Tibial nerve (tissue), 4 donors: ENCODE data around the gene EML6. TPM values are rescaled to one million over a fixed set of nuclear protein-coding genes. Genes with fewer than 3 reads are reported as not detected.

Source experiments
- DNase-seq, 2 donors: peaks; one replicate each; pipeline ENCODE4 v3.0.0-alpha.2; 2019; ENCODE audit warnings: low spot score in 2 of 2
- H3K27ac ChIP-seq, 4 donors: fragments of 200-600 bp; sonication (generic) in 3 of 4; one replicate each; pipeline ENCODE4 v1.5.1; 2017 to 2019; ENCODE audit warnings: mild to moderate bottlenecking in 1 of 4
- H3K27me3 ChIP-seq, 2 donors: fragments of 200-600 bp; sonication (generic) in 1 of 2; one replicate each; pipeline versions ENCODE4 v1.5.1 to v1.6.0; 2017 to 2019
- H3K36me3 ChIP-seq, 3 donors: fragments of 200-600 bp; sonication (generic); one replicate each; pipeline ENCODE4 v1.5.1; 2018 to 2019
- H3K4me1 ChIP-seq, 4 donors: fragments of 200-600 bp; sonication (generic) in 3 of 4; one replicate each; pipeline ENCODE4 v1.5.1; 2017 to 2019
- H3K4me3 ChIP-seq, 4 donors: fragments of 200-600 bp; sonication (generic) in 3 of 4; one replicate each; pipeline ENCODE4 v1.5.1; 2017 to 2019; ENCODE audit warnings: mild to moderate bottlenecking in 1 of 4, moderate library complexity in 1 of 4
- H3K9me3 ChIP-seq, 4 donors: fragments of 200-600 bp; sonication (generic) in 3 of 4; one replicate each; pipeline ENCODE4 v1.5.1; 2017 to 2019
- CTCF ChIP-seq, 5 experiments: fragments of 200-600 bp in 3 of 5; fragments of 450-650 bp in 2 of 5; sonication (generic) in 3 of 5; IDR thresholded peaks; one replicate each; pipeline ENCODE4 v1.5.1; 2016 to 2019; ENCODE audit warnings: antibody characterized with exemption in 5 of 5, mild to moderate bottlenecking in 3 of 5, moderate library complexity in 2 of 5
- EP300 ChIP-seq, 2 donors: sonication (generic); formaldehyde crosslinking; IDR thresholded peaks; one replicate each; pipeline ENCODE4 v1.6.1; 2017; ENCODE audit warnings: antibody characterized with exemption in 2 of 2, mild to moderate bottlenecking in 1 of 2
- POLR2A ChIP-seq, 2 donors: fragments of 450-650 bp; IDR thresholded peaks; one replicate each; pipeline ENCODE4 v1.6.1; 2017; ENCODE audit warnings: antibody characterized with exemption in 2 of 2, mild to moderate bottlenecking in 2 of 2, moderate library complexity in 2 of 2
- WGBS, 2 donors: methylation state at CpG; one replicate each; pipeline ENCODE4 v1.1.5; 2018; 5-methylcytosine and 5-hydroxymethylcytosine counted together
- total RNA-seq, 4 donors: library from RNA; depleted of rRNA; stranded (reverse); fragments of >200 nt; gene quantifications; one replicate each; pipeline ENCODE4 v1.1.0, GENCODE V29; 2016

EML6 gene
- total RNA-seq, 4 donors from 2014 or later: 0.60 to 18.0 (median 0.93) TPM

GRCh38 chr2:54677476-54678265, 45.8 kb upstream of the EML6 start:
- H3K9me3 ChIP-seq: no peaks in the 10 kb centered on the region
- H3K4me3 ChIP-seq: no peak overlapping the region
- peaks cover 0 to 20% (median 15%) of the 10 kb centered on the region in 4 donors for H3K4me1 ChIP-seq
- WGBS, 2 donors: 88 to 92% methylated on average over 6 of the region's 6 CpGs
- TF ChIP-seq POLR2A (IDR thresholded peaks at IDR 0.05) (no peak), CTCF (IDR thresholded peaks at IDR 0.05) (no peak), EP300 (IDR thresholded peaks at IDR 0.05) (no peak)
- H3K36me3 ChIP-seq: no peaks in the 10 kb centered on the region
- H3K27ac ChIP-seq: no peak overlapping the region
- H3K27me3 ChIP-seq: no peaks in the 10 kb centered on the region
- DNase-seq: no peak

- H3K36me3 ChIP-seq: no peaks in the 10 kb centered on the region
- H3K27me3 ChIP-seq: no peaks in the 10 kb centered on the region
- H3K9me3 ChIP-seq: no peaks in the 10 kb centered on the region
- TF ChIP-seq EP300 (IDR thresholded peaks at IDR 0.05) (no peak), CTCF (IDR thresholded peaks at IDR 0.05) (no peak), POLR2A (IDR thresholded peaks at IDR 0.05) (no peak)
- 57 to 76% methylated on average over 3 of the region's 3 CpGs for WGBS, 2 donors
- no peak for DNase-seq
- peaks cover 0 to 10% (median 6%) of the 10 kb centered on the region in 4 donors for H3K4me1 ChIP-seq
- no peak overlapping the region for H3K4me3 ChIP-seq
- no peak overlapping the region for H3K27ac ChIP-seq
Observed at GRCh38 chr2:54678719-54679118, 44.7 kb upstream of the EML6 start.

- Histone ChIP-seq H3K27me3 (no peaks in the 10 kb centered on the region), H3K4me1 (no peaks in the 10 kb centered on the region), H3K9me3 (no peaks in the 10 kb centered on the region), H3K27ac (no peak overlapping the region), H3K4me3 (no peak overlapping the region), H3K36me3 (no peaks in the 10 kb centered on the region)
- no peak for DNase-seq
- WGBS, 2 donors: 74 to 75% methylated on average over 6 of the region's 6 CpGs
- no peak for TF ChIP-seq CTCF (IDR thresholded peaks at IDR 0.05)
- no peak for TF ChIP-seq EP300 (IDR thresholded peaks at IDR 0.05)
- no peak for TF ChIP-seq POLR2A (IDR thresholded peaks at IDR 0.05)
Observed at GRCh38 chr2:54680397-54681041, 42.9 kb upstream of the EML6 start.

- no peak for DNase-seq
- WGBS, 2 donors: 75 to 90% methylated on average over 6 of the region's 6 CpGs
- no peak for TF ChIP-seq POLR2A (IDR thresholded peaks at IDR 0.05)
- no peak for TF ChIP-seq EP300 (IDR thresholded peaks at IDR 0.05)
- no peak overlapping the region for H3K27ac ChIP-seq
- no peaks in the 10 kb centered on the region for H3K27me3 ChIP-seq
- H3K4me1 ChIP-seq: no peaks in the 10 kb centered on the region
- H3K9me3 ChIP-seq: no peaks in the 10 kb centered on the region
- H3K4me3 ChIP-seq: no peak overlapping the region
- no peaks in the 10 kb centered on the region for H3K36me3 ChIP-seq
Observed at GRCh38 chr2:54681416-54681815, 42.0 kb upstream of the EML6 start.

- no peak for TF ChIP-seq POLR2A (IDR thresholded peaks at IDR 0.05)
- TF ChIP-seq EP300 (IDR thresholded peaks at IDR 0.05): no peak
- TF ChIP-seq CTCF (IDR thresholded peaks at IDR 0.05): no peak
- H3K9me3 ChIP-seq: no peaks in the 10 kb centered on the region
- DNase-seq: no peak
- no peaks in the 10 kb centered on the region for H3K4me1 ChIP-seq
- H3K4me3 ChIP-seq: no peak overlapping the region
- no peaks in the 10 kb centered on the region for H3K27me3 ChIP-seq
- WGBS, 2 donors: 83 to 87% methylated on average over 2 of the region's 2 CpGs
- no peak overlapping the region for H3K27ac ChIP-seq
- no peaks in the 10 kb centered on the region for H3K36me3 ChIP-seq
Observed at GRCh38 chr2:54683596-54683995, 39.9 kb upstream of the EML6 start.
